ENCODE measurements around the gene PBX3. TPM values are rescaled to one million over a fixed set of nuclear protein-coding genes. Genes with fewer than 3 reads are reported as not detected.

Gene PBX3
- total RNA-seq, 1 donor from 2014 or later = 74.2 TPM

- Mint-ChIP-seq H3K4me1 (peaks cover 26% of the 10 kb centered on the region), H3K4me3 (no peak overlapping the region), H3K36me3 (peaks cover 29% of the 10 kb centered on the region), H3K27ac (no peak overlapping the region), H3K27me3 (ENCODE audit: low read depth) (no peaks in the 10 kb centered on the region), H3K9me3 (no peaks in the 10 kb centered on the region)
- no peak for TF ChIP-seq CTCF (IDR thresholded peaks at IDR 0.05; ENCODE audit: unreplicated experiment)
- no peak for DNase-seq (ENCODE audit: low spot score in 2 of 2, unreplicated experiment in 2 of 2)
These were observed 217.6 kb downstream of the PBX3 start for GRCh38 chr9:125964702-125965225.

- no peaks in the 10 kb centered on the region for H3K9me3 Mint-ChIP-seq
- H3K27me3 Mint-ChIP-seq (ENCODE audit: low read depth) = no peaks in the 10 kb centered on the region
- peaks cover 26% of the 10 kb centered on the region for H3K4me1 Mint-ChIP-seq
- H3K27ac Mint-ChIP-seq = no peak overlapping the region
- no peak for TF ChIP-seq CTCF (IDR thresholded peaks at IDR 0.05; ENCODE audit: unreplicated experiment)
- H3K36me3 Mint-ChIP-seq = peaks cover 29% of the 10 kb centered on the region
- H3K4me3 Mint-ChIP-seq = no peak overlapping the region
- no peak for DNase-seq (ENCODE audit: low spot score in 2 of 2, unreplicated experiment in 2 of 2)
These were observed 218.3 kb downstream of the PBX3 start for GRCh38 chr9:125965477-125965876.

GRCh38 chr9:125966466-125966865, 219.3 kb downstream of the PBX3 start:
- Mint-ChIP-seq H3K4me1 (peaks cover 26% of the 10 kb centered on the region), H3K4me3 (no peak overlapping the region), H3K9me3 (no peaks in the 10 kb centered on the region), H3K27ac (no peak overlapping the region), H3K36me3 (peaks cover 21% of the 10 kb centered on the region), H3K27me3 (ENCODE audit: low read depth) (no peaks in the 10 kb centered on the region)
- DNase-seq (ENCODE audit: low spot score in 2 of 2, unreplicated experiment in 2 of 2) = no peak
- TF ChIP-seq CTCF (IDR thresholded peaks at IDR 0.05; ENCODE audit: unreplicated experiment) = no peak

GRCh38 chr9:125966959-125967711, 220.0 kb downstream of the PBX3 start:
- Mint-ChIP-seq H3K9me3 (no peaks in the 10 kb centered on the region), H3K4me3 (no peak overlapping the region), H3K27ac (no peak overlapping the region), H3K27me3 (ENCODE audit: low read depth) (no peaks in the 10 kb centered on the region), H3K4me1 (peaks cover 26% of the 10 kb centered on the region), H3K36me3 (peaks cover 17% of the 10 kb centered on the region)
- TF ChIP-seq CTCF (IDR thresholded peaks at IDR 0.05; ENCODE audit: unreplicated experiment) = no peak
- DNase-seq (ENCODE audit: low spot score in 2 of 2, unreplicated experiment in 2 of 2) = no peak

- peaks cover 17% of the 10 kb centered on the region for H3K36me3 Mint-ChIP-seq
- no peaks in the 10 kb centered on the region for H3K27me3 Mint-ChIP-seq (ENCODE audit: low read depth)
- TF ChIP-seq CTCF (IDR thresholded peaks at IDR 0.05; ENCODE audit: unreplicated experiment) = no peak
- H3K4me3 Mint-ChIP-seq = no peak overlapping the region
- DNase-seq (ENCODE audit: low spot score in 2 of 2, unreplicated experiment in 2 of 2) = no peak
- H3K27ac Mint-ChIP-seq = no peak overlapping the region
- peaks cover 18% of the 10 kb centered on the region for H3K4me1 Mint-ChIP-seq
- no peaks in the 10 kb centered on the region for H3K9me3 Mint-ChIP-seq
These were observed 221.7 kb downstream of the PBX3 start for GRCh38 chr9:125968714-125969374.

Measured in mesothelial cell of epicardium (in vitro differentiated cells).